C4-2B (cell line): ENCODE data around the gene KLHL3.

ENCODE experiments used
- ZFX ChIP-seq: fragments of 450-650 bp; IDR thresholded peaks from 2 replicates; pipeline ENCODE4 v1.6.1; 2017
- TF ChIP-seq, protein P1 (sequence below): fragments of 450-650 bp; conservative IDR thresholded peaks from 2 replicates; pipeline ENCODE4 v1.5.1; 2017; ENCODE audit warnings: mild to moderate bottlenecking

GRCh38 chr5:137613554-137614265, 122.2 kb downstream of the KLHL3 start:
- TF ChIP-seq, protein P1, sequence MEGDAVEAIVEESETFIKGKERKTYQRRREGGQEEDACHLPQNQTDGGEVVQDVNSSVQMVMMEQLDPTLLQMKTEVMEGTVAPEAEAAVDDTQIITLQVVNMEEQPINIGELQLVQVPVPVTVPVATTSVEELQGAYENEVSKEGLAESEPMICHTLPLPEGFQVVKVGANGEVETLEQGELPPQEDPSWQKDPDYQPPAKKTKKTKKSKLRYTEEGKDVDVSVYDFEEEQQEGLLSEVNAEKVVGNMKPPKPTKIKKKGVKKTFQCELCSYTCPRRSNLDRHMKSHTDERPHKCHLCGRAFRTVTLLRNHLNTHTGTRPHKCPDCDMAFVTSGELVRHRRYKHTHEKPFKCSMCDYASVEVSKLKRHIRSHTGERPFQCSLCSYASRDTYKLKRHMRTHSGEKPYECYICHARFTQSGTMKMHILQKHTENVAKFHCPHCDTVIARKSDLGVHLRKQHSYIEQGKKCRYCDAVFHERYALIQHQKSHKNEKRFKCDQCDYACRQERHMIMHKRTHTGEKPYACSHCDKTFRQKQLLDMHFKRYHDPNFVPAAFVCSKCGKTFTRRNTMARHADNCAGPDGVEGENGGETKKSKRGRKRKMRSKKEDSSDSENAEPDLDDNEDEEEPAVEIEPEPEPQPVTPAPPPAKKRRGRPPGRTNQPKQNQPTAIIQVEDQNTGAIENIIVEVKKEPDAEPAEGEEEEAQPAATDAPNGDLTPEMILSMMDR = no peak
- no peak for TF ChIP-seq ZFX
